ENCODE results near the gene NOB1. TPM values are rescaled to one million over a fixed set of nuclear protein-coding genes. Genes with fewer than 3 reads are reported as not detected.

NOB1 gene
- total RNA-seq, 1 experiment from 2014 or later = 101 TPM

- no peak overlapping the region for H3K27ac Mint-ChIP-seq
- H3K79me2 ChIP-seq (ENCODE audit: insufficient read depth, low read length) = no peaks in the 10 kb centered on the region
- H2AK5ac ChIP-seq (ENCODE audit: insufficient read length, low read length) = no peak overlapping the region
- H3K36me3 Mint-ChIP-seq (ENCODE audit: insufficient read depth in 1 of 3, low read depth in 3 of 3) = peaks cover 0 to 13% (median 5%) of the 10 kb centered on the region in 3 experiments; a peak in 3 of 7 replicates
- H3T11ph ChIP-seq (ENCODE audit: low read length) = no peak overlapping the region
- H2BK15ac ChIP-seq (ENCODE audit: low read depth, low read length) = no peak overlapping the region
- no peak overlapping the region for H3K18ac ChIP-seq (ENCODE audit: insufficient read length, low read depth, low read length)
- H3K27me3 Mint-ChIP-seq (ENCODE audit: low read depth) = no peaks in the 10 kb centered on the region
- no peak overlapping the region for H3K27ac ChIP-seq (ENCODE audit: insufficient read length, low read depth, low read length)
- no peaks in the 10 kb centered on the region for H3K23me2 ChIP-seq (ENCODE audit: insufficient read length, low read depth, low read length, poor library complexity, severe bottlenecking)
- H3K4me1 ChIP-seq (ENCODE audit: insufficient read depth, low read length) = no peaks in the 10 kb centered on the region
- no peak overlapping the region for H3K4ac ChIP-seq (ENCODE audit: low read depth, low read length)
- TF ChIP-seq CTCF (conservative IDR thresholded peaks at IDR 0.05) = no peak
- no peak overlapping the region for H4K5ac ChIP-seq (ENCODE audit: insufficient read length, low read depth, low read length)
- H2BK20ac ChIP-seq (ENCODE audit: low read depth, low read length, poor library complexity, severe bottlenecking) = no peak overlapping the region
- no peak for DNase-seq
- no peak overlapping the region for H3K14ac ChIP-seq (ENCODE audit: insufficient read depth, low read length)
- H3K9me3 ChIP-seq (ENCODE audit: control insufficient read depth, low read depth, low read length) = no peaks in the 10 kb centered on the region
- no peak overlapping the region for H4K8ac ChIP-seq (replicated peaks; ENCODE audit: insufficient read length, low read depth, low read length)
- no peaks in the 10 kb centered on the region for H3K79me1 ChIP-seq (ENCODE audit: insufficient read depth, low read depth, low read length, poor library complexity, severe bottlenecking)
- no peak overlapping the region for H2BK120ac ChIP-seq (ENCODE audit: low read depth, low read length, poor library complexity, severe bottlenecking)
- no peak overlapping the region for H2BK5ac ChIP-seq (ENCODE audit: insufficient read length, low read length)
- no peak overlapping the region for H3K9ac ChIP-seq (ENCODE audit: extremely low read depth, insufficient read length, low read length)
- no peak overlapping the region for H3K23ac ChIP-seq (ENCODE audit: insufficient read length, low read depth, low read length)
- H3K4me2 ChIP-seq (ENCODE audit: insufficient read depth, insufficient read length, low read length) = no peak overlapping the region
- no peak overlapping the region for H3K4me3 Mint-ChIP-seq
- no peak overlapping the region for H2AFZ ChIP-seq (ENCODE audit: low read length)
- no peak overlapping the region for H4K91ac ChIP-seq (ENCODE audit: insufficient read length, low read depth, low read length)
- WGBS (ENCODE audit: extremely low coverage, insufficient read length, low lambda C conversion rate) = no CpG with 5 or more reads among the region's 1 CpG
- H3K27me3 ChIP-seq (ENCODE audit: insufficient read depth, low read length) = no peaks in the 10 kb centered on the region
- no peak overlapping the region for H2BK12ac ChIP-seq (ENCODE audit: insufficient read length, low read depth, low read length)
- no peaks in the 10 kb centered on the region for H3K9me3 Mint-ChIP-seq
- H4K20me1 ChIP-seq (ENCODE audit: control insufficient read depth, insufficient read depth, insufficient read length) = no peaks in the 10 kb centered on the region
- H3K56ac ChIP-seq (ENCODE audit: insufficient read length, low read depth, low read length) = no peak overlapping the region
- H3K4me1 Mint-ChIP-seq = peaks cover 4% of the 10 kb centered on the region in 2 experiments
Observed at GRCh38 chr16:69699915-69700314, 54.8 kb downstream of the NOB1 start.

Measured in H9 (cell line).